EL (cell line): ENCODE results near the gene TMEM181.

Experiments
- DNase-seq: peaks from one replicate; pipeline ENCODE4 v3.0.0-alpha.2; 2016

The TMEM181 gene

DNA sequence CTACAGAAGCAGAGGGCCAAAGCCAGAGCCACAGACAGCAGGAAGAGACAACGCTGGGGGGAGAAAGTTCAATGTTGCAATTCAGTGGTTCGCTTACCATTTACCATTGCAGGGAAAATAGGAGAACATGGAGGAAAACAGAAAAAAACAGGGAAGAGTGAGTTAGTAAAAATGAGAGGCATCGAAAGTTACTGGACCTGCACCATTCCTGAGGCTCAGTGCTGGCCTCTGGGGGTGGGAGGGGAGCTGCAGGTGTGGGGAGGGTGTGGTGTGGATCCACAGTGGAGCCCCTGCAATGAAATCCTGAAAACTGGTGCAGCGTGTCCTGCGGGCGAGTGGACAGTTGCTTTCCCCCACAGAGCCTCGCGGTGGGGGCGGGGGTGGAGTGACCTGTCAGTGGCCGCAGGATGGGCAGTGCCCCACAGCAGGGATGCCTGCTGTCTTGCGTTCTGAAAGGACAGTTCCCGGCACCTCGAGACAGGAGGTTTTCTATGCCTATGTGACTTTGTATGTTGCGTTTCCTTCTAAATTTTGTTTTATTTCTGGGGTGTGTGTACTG is 5.7 kb downstream of the TMEM181 start:
- no peak for DNase-seq

DNA sequence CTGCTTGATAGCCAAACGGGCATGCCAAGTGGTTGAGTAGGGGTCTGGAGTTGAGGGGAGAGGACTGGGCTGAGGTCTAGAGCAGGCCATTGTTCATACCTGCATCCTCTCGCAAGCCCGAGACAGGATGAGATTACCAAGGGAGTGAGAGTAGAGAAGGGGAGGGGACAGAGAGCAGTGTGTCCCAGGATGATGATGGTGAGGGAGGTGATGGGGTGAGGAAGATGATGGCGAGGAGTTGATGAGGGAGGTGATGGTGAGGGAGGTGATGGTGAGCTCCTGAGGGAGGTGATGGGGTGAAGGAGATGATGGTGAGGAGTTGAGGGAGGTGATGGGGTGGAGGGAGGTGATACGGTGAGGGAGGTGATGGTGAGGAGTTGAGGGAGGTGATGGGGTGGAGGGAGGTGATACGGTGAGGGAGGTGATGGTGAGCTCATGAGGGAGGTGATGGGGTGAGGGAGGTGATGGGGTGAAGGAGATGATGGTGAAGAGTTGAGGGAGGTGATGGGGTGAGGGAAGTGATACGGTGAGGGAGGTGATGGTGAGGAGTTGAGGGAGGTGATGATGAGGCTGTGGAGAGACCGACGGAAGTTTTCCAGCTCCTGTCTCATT is 6.4 kb downstream of the TMEM181 start:
- DNase-seq, result no peak

GRCh38 chr6:158567152-158567551 is 7.3 kb downstream of the TMEM181 start:
- no peak for DNase-seq

- no peak for DNase-seq
Measured at GRCh38 chr6:158567871-158568401, 8.0 kb downstream of the TMEM181 start.

DNA sequence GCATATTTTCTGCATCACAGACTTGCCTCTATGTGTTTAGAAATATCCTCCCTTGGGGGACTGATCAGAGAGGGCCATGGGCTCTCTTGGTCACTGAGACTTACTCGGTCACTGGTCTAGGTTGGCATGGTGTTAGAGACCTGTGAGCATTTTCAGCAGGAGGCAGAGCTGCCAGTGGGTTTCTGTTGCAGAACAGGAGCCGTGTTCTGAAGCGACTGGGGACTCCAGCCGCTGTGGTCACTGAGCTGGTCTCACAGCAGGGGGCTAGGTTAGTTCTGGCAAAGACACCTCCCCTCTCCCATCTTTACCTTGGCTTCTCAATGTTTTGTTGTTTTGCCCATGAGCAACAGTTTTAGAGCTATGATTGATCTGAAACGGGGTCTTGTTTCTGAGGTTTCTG is 8.7 kb downstream of the TMEM181 start:
- DNase-seq, result no peak

DNA sequence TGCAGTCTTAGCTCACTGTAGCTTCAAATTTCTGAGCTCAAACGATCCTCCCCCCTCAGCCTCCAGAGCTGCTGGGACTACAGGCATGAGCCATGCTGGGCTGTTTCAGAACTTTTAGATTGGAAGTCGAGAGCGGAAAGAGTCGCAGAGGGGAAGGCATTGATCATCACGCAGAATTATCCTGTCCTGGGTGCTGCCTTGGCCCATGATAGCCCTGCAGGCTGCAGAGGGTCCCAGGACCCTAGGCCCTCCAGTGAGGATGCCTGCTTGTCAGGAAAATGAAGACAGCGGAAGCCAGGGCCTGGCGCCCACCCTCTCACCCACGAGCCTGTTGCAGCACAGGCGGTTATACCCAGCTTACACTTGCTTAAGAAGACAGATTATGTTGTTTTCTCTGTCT is 9.1 kb downstream of the TMEM181 start:
- DNase-seq, result no peak

GRCh38 chr6:158570681-158570962 is 10.7 kb downstream of the TMEM181 start:
- no peak for DNase-seq

GRCh38 chr6:158571826-158572652 is 12.1 kb downstream of the TMEM181 start:
- DNase-seq, result no peak

DNA sequence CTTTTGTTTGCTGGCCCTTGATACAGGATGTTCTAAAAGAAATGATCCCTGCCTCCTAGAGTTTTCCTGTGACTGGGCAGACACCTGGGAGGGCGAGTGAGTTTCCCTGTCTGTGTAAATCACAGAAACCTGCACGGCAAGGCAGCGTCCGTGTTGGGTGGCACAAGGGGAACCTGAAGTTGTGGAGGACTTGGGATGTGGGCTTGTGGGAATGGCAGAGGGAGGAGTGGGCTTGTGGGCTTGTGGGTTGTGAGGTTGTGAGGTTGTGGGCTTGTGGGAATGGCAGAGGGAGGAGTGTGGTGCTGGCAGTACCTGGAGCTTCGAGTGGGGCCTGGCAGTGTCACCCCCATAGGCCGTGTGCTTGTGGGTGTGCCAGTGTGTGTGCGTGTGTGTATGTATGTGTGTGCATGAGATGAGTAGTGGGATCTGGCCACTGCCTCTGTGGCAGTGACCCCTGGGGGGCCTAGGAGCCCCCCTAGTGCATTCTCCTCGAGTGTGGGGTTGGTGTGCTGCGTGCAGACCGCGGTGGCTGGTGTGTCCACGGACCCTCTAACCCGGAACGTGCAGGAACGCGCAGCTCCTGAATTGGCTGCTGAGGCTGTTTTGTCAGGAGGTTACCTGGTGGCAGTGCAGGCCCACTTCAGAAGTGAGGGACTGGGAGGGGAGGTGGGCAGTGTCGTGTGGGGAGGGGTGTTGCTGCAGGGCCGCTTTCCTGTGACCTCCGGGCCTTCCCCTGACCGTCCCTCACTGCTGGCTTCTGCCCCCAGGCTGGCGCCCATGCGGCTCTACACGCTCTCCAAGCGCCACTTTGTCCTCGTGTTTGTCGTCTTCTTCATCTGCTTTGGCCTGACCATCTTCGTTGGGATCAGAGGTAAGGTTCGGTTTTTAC is 13.0 kb downstream of the TMEM181 start:
- DNase-seq, result no peak

- no peak for DNase-seq
Measured at GRCh38 chr6:158573542-158573931, 13.6 kb downstream of the TMEM181 start.

DNA sequence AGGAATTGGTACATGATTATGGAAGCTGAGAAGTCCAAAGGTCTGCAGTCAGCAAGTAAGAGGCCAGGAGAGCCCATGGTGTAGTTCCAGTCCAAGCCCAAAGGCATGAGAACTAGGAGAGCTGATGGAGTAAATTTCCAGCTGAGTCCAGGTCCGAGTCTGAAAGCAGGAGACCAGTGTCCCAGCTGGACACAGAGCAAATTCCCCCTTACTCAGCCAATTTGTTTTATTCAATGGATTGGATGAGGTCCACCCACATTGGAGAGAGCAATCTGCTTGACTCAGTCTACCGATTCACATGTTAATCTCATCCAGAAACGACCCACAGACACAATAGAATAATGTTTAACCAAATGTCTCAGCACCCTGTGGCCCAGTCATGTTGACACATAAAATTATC is 14.9 kb downstream of the TMEM181 start:
- no peak for DNase-seq

DNA sequence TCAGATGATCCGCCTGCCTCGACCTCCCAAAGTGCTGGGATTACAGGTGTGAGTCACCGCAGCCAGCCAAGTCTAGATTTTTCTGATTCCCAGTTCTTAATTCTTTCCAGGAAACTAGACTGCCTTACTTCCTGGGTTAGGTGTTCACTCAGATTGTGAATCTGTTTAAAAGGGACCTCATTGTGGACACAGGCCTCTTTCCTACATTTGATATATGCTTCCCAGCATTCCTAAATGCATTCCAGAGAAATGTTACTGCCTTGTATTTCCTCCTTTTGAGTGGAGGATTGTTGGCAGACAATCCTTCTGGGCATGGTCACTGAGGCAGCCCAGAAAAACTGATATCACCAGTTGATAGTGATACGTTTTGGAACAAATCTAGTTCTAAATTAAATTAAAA is 15.7 kb downstream of the TMEM181 start:
- DNase-seq, result peak; percentile 20

DNA sequence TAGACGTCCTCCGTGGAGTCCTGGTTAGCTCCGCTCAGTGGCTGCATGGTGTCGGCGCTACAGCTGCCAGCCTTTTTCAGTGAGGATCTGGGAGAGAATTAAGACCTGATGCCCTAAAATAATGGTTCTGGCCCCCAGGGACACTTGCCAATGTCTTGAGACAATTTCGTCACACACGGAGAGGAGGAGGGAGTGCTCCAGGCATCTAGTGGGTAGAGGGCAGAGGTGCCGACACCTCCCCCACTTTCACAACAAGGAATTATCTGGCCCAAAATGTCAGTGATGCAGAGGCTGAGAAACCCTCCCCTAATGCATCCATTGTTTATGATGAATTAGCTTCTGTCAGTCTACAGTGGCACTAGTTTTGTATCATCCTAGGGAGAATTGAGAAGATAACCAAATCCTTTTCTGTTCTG is 24.4 kb downstream of the TMEM181 start:
- no peak for DNase-seq

- no peak for DNase-seq
Measured at GRCh38 chr6:158586652-158587051, 26.8 kb downstream of the TMEM181 start.

- DNase-seq, result no peak
Measured at GRCh38 chr6:158589366-158589765, 29.5 kb downstream of the TMEM181 start.

- DNase-seq, result no peak
Measured at GRCh38 chr6:158591134-158591809, 31.4 kb downstream of the TMEM181 start.

- DNase-seq, result no peak
Measured at GRCh38 chr6:158591810-158592209, 31.9 kb downstream of the TMEM181 start.

GRCh38 chr6:158593670-158594069 is 33.8 kb downstream of the TMEM181 start:
- DNase-seq, result no peak

DNA sequence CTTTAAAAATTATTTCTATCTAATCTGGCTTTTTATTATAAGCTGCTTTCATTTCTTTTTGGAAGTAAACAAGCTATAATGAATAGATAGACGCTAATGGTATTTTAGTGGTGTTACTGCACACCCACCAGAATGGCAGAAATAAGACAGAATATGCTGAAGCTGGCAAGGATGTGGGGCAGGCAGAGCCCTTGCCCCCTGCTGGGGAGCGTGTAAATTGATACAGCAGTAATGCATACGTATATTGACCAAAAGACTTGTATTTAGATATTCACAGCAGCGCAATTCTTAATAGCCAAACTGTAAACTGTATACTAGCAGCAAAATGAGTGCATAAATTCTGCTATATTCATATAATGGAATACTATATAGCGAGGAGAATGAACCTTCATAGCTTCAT is 35.3 kb downstream of the TMEM181 start:
- no peak for DNase-seq

DNA sequence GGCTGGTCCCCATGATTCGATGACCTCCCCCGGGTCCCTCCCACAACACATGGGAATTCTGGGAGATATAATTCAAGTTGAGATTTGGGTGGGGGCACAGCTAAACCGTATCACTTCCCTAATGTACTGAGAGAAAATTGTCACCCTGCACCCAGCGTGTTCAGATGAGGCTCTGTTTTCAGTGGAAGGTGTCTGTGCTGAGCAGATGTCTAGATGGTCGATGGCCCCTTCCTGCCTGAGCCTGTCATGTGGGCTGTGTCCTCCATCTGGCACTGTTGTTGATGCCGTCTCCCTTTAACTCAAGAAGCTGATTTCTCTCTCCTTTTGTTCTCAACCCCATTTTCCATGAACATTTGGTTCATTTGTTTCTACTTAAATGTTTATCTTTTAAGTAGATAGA is 37.0 kb downstream of the TMEM181 start:
- DNase-seq, result no peak

DNA sequence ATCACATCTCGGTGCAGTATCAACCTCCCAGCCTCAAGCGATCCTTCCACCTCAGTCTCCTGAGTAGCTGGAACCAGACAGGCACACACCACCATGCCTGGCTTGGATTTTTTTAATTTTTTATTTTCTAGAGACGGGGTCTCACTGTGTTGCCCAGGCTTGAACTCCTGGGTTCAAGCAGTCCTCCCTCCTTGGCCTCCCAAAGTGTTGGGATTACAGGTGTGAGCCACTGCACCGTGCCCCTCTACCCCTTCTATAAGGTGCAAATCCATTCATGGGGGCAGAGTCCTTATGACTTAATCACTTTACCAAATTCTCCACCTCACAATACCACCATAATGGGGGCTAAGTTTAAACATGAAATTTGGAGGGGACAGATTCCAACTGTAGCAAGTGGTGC is 37.7 kb downstream of the TMEM181 start:
- DNase-seq, result no peak

- no peak for DNase-seq
Measured at GRCh38 chr6:158599635-158600034, 39.7 kb downstream of the TMEM181 start.
